Upper lobe of left lung (tissue), 4 donors: ENCODE measurements around the gene HPS1.

Experiments
- POLR2A ChIP-seq, 4 donors: fragments of 450-650 bp; IDR thresholded peaks; one replicate each; pipeline ENCODE4 v1.5.1; 2016 to 2017; ENCODE audit warnings: antibody characterized with exemption in 4 of 4, mild to moderate bottlenecking in 2 of 4
- POLR2AphosphoS5 ChIP-seq, 2 donors: sonication (generic); formaldehyde crosslinking; IDR thresholded peaks; one replicate each; pipeline ENCODE4 v1.5.1; 2017; ENCODE audit warnings: antibody characterized with exemption in 2 of 2
- TF ChIP-seq, protein P1 (sequence below), 6 experiments: fragments of 450-650 bp in 4 of 6; fragments of 200-600 bp in 2 of 6; sonication (generic) in 2 of 6; IDR thresholded peaks; one replicate each; pipeline ENCODE4 v1.5.1; 2016 to 2019; ENCODE audit warnings: antibody characterized with exemption in 6 of 6

DNA sequence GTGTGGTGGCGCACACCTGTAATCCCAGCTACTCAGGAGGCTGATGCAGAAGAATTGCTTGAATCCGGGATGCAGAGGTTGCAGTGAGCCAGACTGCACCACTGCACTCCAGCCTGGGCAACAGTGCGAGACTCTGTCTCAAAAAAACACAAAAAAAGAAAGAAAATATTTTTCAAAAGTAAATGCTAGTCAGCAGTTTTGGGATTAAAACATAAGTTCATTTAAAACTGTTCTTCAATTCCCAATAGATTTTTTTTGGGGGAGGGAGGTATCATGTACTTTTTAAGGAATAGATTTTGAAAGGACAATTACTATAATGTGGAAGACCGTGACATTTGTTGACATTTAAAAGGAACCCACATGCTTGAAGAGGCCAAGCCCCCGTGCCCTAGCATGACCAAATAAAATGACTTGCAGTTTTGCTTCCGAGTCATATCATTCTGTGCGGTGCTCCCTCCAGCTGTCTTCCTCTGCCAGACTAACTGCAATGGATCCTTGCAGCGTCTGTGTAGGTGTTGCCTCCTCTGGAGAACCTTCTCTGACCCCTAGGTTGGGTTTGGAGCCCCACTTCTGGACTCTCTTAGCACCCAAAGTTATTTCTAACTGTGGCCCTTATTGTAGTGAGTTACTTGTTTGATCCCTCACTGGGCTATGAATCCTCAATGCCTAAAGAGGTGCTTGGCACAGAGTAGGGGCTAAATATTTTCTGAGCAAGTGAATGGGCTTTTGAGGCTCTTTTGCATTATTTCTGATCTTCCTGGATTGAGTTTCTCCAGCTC lies 17.4 kb upstream of the HPS1 start:
- TF ChIP-seq POLR2A (IDR thresholded peaks at IDR 0.05): no peak
- TF ChIP-seq, protein P1, sequence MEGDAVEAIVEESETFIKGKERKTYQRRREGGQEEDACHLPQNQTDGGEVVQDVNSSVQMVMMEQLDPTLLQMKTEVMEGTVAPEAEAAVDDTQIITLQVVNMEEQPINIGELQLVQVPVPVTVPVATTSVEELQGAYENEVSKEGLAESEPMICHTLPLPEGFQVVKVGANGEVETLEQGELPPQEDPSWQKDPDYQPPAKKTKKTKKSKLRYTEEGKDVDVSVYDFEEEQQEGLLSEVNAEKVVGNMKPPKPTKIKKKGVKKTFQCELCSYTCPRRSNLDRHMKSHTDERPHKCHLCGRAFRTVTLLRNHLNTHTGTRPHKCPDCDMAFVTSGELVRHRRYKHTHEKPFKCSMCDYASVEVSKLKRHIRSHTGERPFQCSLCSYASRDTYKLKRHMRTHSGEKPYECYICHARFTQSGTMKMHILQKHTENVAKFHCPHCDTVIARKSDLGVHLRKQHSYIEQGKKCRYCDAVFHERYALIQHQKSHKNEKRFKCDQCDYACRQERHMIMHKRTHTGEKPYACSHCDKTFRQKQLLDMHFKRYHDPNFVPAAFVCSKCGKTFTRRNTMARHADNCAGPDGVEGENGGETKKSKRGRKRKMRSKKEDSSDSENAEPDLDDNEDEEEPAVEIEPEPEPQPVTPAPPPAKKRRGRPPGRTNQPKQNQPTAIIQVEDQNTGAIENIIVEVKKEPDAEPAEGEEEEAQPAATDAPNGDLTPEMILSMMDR (IDR thresholded peaks at IDR 0.05): no peak
- no peak for TF ChIP-seq POLR2AphosphoS5 (IDR thresholded peaks at IDR 0.05)
